GM18520 (cell line): ENCODE results near the gene ERBB3.

Experiments
- ATAC-seq: cut with Tn5 transposase; IDR thresholded peaks from one replicate; pipeline ENCODE4 v1.9.1; 2021; ENCODE audit not compliant: unreplicated experiment

The ERBB3 gene

GRCh38 chr12:56078931-56079722, 838 bp upstream of the ERBB3 start:
- no peak for ATAC-seq

DNA sequence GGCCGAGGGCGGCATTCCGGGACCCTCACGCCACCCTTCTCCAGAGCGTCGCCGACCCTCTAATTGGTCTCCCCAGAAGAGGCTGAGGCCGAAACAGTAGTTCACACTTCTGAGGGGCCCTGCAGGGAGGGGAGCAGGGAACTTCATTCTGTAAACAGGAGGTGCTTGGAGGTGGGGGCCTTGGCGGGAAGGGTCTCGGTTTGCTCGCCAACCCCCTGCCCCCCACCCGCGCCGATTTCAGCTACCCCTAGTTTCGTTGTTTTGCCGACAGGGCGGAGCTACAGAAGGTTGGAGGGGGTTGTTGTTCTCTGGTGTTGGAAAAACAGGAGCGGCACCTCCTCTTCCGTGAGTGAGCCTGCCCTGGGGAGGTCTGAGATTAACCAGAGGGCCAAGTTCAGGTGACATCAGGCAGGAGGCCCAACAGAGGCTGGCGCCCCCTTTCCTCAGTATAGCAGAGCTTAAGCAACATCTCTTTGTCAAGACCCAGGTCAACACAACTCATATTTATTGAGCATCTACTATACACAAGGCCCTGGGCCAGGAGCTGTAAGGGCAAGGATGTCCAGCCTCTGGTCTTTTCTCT, 682 bp downstream of the ERBB3 start:
- ATAC-seq: no peak

DNA sequence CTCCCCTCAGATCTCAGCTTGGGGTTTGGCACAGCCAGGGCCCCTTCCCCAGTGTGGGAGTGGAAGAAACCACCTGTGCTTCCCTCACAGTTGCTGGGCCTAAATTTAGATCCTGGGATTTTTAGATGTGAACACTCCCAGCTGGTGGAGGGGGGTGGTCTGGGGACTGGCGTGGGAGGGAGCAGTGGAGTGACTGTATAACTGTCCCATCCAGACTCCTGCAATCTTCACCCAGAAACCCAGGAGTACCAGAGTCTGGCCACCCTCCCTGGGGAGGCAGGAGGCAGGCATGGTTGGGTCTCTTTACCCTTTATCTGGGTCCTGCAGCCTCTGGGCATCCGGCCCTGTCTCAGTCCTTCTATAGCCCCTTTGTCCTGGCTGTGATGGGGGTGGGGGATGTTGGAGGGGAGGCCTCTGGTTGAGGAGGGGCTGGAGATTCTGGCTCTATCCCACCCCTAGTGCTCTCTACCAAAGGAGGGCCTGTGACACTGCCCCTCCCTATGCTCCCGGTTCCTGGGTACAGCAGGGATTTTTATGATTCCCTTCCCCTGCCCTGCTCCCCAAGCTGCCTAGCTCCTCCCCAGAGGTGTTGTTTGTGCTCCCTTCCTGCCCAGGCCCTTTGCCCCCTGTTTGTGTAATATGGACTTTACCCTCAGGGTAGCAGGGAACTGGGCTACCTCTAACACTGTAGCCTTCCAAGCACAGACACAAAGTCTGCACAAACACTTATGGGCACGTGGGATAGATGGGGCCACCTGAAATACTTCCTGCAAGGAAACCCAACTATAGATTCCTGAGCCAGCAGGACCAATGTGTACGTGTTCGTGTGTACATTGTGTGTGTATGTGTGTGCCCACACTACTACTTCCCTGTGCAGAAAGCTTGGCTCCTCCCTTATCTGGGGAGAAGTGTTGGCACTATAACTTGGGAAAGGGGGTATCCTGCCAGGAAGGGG, 1.7 kb downstream of the ERBB3 start:
- ATAC-seq: no peak

DNA sequence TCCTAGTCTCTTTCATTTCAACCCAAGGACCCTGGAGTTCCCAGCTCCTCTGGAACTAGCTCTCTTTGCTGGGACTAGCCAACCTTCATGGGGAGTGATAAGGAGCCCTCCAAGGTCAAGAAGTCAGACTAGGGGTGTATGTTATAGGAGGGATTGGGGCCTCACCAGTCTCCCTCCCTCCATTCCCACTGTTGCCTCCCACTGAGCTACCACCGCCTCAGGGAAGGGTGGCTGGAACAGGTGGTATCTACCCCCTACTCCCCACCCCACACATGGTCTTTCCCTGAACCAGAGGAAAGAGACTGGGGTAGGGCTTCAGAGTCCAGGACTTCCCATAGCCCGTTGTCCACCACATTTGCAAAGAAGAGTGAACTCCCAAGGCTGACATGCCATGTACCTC, 2.4 kb downstream of the ERBB3 start:
- no peak for ATAC-seq

DNA sequence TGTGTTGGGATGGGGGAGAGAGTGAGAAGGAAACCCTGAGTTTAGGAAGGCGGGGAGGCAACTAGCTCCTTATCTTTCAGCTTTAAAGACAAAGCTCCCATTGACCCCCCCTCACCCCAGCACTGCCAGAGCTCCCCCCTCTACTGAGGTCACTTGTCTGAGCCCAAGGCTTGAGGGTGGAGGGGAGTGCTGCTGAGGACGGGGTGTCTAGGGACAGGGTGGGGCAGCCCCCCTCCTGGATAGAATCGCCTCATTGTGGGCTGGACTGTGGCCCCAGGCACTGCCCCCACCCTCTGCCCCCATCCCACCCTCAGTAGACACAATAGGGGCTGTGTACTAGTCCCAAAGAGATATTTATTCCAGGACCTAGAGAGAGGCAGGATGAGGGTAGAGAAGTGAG, 3.0 kb downstream of the ERBB3 start:
- no peak for ATAC-seq

- no peak for ATAC-seq
These were observed 5.1 kb downstream of the ERBB3 start for GRCh38 chr12:56084958-56085543.

GRCh38 chr12:56086096-56086495, 6.1 kb downstream of the ERBB3 start:
- no peak for ATAC-seq

- ATAC-seq: no peak
These were observed 6.6 kb downstream of the ERBB3 start for GRCh38 chr12:56086608-56087007.

- ATAC-seq: no peak
These were observed 7.3 kb downstream of the ERBB3 start for GRCh38 chr12:56087220-56087619.

DNA sequence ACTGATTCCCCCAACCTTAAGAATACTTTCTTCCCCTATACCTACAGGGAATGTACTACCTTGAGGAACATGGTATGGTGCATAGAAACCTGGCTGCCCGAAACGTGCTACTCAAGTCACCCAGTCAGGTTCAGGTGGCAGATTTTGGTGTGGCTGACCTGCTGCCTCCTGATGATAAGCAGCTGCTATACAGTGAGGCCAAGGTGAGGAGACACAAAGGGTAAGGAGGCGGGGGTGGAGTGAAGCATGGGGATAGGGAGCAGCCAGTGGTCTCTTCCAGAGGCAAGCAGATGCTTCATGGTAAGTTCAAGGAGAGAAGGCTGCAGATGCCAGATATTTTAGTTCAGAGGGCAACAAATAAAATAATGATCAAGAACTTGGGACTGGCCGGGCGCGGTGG, 17.8 kb downstream of the ERBB3 start:
- no peak for ATAC-seq

GRCh38 chr12:56098592-56098991, 18.6 kb downstream of the ERBB3 start:
- ATAC-seq: no peak

DNA sequence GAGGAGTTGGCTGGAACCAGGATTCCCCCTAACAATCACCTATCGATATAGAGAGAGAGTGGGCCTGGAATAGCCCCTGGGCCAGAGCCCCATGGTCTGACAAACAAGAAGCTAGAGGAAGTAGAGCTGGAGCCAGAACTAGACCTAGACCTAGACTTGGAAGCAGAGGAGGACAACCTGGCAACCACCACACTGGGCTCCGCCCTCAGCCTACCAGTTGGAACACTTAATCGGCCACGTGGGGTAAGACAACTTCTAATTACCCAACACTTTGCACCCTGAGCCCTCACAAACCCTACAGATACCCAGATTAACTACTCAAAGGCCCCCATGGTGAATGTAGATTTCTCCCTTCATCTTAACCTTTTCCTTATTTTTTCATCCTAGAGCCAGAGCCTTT, 19.8 kb downstream of the ERBB3 start:
- ATAC-seq: no peak

- no peak for ATAC-seq
These were observed 21.1 kb downstream of the ERBB3 start for GRCh38 chr12:56101045-56101444.

DNA sequence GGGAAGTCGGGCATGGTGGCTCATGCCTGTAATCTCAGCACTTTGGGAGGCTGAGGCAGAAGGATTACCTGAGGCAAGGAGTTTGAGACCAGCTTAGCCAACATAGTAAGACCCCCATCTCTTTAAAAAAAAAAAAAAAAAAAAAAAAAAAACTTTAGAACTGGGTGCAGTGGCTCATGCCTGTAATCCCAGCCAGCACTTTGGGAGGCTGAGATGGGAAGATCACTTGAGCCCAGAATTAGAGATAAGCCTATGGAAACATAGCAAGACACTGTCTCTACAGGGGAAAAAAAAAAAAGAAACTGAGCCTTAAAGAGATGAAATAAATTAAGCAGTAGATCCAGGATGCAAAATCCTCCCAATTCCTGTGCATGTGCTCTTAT, 22.7 kb downstream of the ERBB3 start:
- no peak for ATAC-seq

DNA sequence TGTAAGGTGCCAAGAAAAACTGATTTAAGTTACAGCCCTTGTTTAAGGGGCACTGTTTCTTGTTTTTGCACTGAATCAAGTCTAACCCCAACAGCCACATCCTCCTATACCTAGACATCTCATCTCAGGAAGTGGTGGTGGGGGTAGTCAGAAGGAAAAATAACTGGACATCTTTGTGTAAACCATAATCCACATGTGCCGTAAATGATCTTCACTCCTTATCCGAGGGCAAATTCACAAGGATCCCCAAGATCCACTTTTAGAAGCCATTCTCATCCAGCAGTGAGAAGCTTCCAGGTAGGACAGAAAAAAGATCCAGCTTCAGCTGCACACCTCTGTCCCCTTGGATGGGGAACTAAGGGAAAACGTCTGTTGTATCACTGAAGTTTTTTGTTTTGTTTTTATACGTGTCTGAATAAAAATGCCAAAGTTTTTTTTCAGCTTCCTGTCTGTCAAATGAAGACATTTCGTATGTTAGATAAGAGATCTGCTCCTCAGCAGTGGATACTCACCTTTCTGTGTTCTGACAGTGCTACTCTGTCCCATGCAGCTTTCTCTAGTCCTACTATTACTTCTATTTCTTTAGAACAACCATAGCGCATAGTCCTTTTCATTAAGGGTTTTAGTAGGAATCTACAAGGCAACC, 23.2 kb downstream of the ERBB3 start:
- ATAC-seq: no peak

GRCh38 chr12:56103823-56104108, 23.8 kb downstream of the ERBB3 start:
- ATAC-seq: no peak

DNA sequence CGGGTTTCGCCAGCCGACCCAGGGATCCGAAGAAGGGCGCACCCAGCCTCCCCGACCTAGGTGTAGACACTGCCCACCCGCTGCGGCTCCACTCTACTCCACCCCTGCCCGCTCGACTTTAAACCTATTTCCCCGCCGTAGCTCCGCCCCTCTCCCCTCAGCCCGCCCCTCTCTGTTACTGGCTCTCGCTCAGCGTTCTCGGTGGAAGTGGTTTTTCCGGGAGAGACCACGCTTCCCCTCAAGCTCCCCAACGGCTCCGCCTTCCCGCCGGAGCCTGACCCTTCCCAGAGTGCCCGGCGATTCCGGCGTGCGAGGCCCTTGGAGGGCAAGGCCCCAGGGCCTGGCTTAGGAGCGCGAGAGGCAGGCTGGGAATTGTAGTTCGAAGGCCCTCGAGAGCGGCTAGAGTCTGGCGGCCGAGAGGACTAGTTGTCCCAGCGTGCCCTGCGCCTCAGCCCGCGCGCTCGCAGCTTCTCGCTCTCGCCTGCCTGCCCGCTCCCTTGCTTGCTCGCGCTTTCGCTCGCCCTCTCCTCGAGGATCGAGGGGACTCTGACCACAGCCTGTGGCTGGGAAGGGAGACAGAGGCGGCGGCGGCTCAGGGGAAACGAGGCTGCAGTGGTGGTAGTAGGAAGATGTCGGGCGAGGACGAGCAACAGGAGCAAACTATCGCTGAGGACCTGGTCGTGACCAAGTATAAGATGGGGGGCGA, 24.3 kb downstream of the ERBB3 start, which contains the start of gene PA2G4:
Gene PA2G4, plus strand, starts transcription at position 451 of the 706 bp plus-strand sequence. Its CDS starts 179 bp downstream, at position 630.
- peak; percentile 94 for ATAC-seq

GRCh38 chr12:56104815-56105608, 25.0 kb downstream of the ERBB3 start:
- ATAC-seq: peak; percentile 7

- ATAC-seq: no peak
These were observed 25.6 kb downstream of the ERBB3 start for GRCh38 chr12:56105609-56105902.

DNA sequence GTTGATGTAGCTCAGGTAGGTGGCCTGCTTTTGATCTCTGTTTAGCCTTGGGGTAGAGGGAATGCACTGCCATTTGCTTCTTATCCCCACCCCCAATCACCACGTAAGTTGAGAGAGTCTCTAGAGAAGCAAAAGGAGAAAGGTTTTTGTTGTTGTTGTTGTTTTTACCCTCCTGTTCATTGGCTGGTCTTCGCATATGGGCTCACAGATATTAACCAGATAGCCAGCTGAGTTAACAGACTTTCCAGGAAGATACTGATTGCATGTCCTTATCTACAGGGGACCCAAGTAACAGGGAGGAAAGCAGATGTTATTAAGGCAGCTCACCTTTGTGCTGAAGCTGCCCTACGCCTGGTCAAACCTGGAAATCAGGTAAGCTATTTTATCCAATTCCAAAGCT, 27.3 kb downstream of the ERBB3 start:
- ATAC-seq: no peak
